NCI-H2227 (cell line): Measurements from ENCODE around the gene HSPD1.

Experiments
- DNase-seq: peaks from one replicate; lab custom pipeline; 2025; ENCODE audit not compliant: unreplicated experiment; lab: John Stamatoyannopoulos, UW

Gene HSPD1

DNA sequence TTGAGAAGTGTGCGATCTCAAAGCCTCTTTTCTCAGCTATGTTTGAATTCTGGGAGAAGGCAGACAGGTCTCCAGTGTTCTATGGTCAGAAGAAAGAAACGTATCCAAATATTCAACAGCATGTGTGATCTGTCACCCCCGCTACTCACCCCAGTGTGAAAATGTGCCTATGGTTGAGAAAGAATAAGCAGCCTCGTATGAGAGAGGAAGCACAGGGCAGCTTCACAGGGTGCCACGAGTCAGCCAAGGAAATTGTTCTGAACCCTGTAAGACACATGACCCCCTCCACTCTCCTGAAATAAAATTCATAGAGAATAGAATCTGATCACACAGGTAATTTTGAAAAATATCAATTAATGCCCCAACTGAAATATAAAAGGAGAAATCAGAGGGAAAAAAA is 56.8 kb downstream of the HSPD1 start:
- no peak for DNase-seq

DNA sequence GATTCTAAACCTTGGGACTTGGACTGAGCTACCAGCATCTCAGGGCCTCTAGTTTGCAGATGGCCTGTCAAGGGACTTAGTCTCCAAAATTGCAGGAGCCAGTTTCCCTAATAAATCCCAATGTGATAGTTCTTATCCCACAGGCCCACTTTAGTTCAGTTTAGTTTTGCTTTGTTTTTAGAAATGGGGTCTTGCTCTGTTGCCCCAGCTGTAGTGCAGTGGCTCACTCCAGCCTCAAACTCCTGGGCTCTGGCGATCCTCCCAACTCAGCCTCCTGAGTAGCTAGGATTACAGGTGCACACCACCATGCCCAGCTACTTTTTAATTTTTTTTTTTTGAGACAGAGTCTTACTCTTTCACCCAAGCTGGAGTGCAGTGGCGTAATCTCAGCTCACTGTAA is 62.3 kb downstream of the HSPD1 start:
- no peak for DNase-seq
